HG02870 (cell line): ENCODE measurements around the gene HEBP2.
A peak's percentile ranks its signal among the peaks of the same experiment; 100 is the strongest.

Experiments
- ATAC-seq: cut with Tn5 transposase; IDR thresholded peaks from one replicate; pipeline ENCODE4 v1.9.1; 2021; ENCODE audit warnings: mild to moderate bottlenecking, moderate library complexity; ENCODE audit not compliant: unreplicated experiment

The HEBP2 gene

DNA sequence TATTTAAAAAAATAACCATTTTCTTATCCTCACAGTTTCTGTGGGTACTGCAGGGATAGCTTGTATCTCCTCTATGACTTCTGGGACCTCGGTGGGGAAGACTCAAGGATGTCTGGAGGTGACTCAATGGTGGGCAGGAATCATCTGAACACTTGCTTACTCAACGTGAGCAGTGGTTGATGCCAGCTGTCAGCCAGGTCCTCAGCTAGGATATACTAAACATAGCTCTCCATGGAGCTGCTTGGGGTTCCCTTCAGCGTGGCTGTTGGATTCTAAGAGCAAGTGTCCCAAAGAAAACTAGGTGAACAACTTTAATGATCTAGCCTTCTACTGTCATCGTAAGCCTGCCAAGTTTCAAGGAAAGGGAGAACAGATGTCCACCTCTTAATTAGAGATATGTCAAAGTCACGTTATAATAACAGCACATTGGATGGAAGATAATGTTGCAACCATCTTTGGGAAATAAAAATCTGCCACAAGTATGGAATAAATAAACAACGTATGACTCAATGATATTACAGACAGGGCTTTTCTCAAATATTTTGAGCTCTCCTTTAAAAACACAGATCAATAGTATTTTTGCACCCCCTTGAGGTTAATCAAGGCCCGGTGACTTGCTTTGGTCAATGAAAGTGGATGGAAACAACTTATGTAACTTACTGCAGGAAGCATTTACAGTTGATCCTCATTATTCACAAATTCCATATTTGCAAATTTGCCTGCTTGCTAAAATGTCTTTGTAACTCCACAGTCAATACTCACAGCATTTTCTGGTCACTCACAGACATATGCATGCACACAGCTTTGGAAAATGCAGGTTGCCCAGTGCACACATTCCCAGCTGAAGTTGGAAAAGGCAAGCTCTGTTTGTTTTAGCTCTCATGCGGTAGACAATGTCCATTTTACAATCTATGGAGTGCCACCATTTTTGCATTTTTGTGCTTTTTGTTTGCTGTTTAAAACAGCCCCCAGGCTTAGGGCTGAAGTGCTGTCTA, 6.6 kb upstream of the HEBP2 start:
- ATAC-seq, result no peak

DNA sequence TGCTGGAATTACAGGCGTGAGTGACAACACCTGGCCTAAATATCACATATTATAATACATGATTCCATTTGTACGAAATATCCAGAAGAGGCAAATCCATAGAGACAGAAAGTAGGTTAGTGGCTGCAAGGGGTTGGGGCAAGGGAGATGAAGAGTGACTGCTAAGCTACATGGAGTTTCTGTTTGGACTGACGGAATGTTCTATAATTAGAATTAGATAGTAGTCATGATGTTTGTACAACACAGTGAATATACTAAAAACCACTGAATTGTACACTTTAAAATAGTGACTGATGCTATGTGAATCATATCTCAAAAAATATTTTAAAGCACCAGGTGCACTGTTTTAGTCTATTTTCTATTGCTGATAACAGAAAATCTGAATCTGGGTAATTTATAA, 3.7 kb upstream of the HEBP2 start:
- ATAC-seq, result no peak

DNA sequence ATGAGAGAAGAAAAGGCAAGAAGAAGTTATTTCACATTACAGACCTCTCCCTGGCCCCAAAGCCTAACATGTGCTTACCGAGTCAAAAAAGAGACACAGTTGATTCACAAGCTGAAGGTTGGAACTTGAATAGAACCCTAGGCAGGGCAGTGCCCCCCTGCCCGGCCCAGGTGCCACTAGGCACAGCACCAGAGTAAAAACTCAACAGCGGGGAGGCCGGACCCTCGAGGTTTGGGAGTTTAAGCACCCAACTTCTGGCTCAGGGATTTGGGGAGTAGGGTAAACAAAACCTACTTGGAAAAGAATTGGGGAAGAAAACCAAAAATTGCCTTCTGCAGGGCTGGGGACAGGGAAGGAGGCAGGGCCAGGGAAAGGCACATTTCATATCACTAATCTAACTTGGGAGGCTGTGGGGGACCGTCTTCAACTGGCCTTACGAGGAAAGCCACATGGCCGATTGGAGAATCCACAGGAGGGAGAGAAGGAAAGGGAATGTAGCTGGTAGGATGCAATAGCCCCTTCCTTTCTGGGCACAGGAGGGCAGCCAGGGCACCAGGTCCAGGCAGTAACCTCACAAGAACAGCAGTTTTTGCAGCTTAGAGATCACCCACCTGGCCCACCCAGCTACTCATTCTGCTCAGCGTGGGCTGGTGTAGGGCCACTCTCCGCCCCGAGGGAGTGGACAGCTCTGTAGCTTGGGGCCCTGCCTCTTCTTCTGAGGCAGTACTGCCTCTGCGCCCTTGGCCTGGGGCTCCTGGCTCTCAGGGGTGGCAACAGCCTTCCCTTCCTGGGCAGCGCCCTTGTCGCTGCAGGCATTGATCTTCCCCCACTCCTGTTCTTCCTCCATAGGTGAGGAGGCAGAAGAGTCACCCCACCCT, 1.8 kb upstream of the HEBP2 start:
- ATAC-seq, result no peak

DNA sequence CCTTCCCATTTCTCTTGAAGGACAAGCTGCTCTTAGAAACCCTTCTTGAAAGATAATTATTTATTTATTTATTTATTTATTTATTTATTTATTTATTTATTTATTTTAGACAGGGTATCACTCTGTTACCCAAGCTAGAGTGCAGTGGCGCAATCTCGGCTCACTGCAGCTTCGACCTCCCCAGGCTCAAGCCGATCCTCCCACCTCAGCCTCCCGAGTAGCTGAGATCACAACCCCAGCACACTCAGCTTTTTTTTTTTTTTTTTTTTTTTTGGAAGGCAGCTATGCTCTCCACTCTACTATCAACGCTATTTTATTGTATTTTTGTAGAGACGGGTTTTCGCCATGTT, 1.2 kb upstream of the HEBP2 start:
- ATAC-seq, result no peak

DNA sequence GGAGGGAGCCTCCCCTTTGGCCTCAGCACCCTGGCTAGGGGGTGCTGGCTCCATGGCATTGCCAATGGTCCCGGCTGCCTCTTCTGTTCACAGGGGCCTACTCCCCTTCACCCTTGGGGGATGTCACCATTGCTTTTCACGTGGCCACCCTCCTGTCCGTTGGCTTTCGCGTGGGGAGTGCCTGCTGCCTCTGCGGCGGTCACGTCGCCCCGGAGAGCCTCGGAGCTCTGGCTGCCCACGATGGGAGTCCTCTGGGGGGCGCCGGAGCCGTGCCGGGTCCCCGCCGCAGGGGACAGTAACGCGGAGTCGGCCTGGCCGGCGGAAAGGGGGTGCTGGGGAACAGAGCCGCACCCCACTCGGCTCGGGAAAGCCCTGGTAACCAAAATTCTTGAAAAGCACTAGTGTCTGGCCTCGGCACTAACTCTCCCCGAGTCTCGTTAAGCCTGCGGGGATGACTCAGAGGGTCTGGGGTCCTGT, 661 bp upstream of the HEBP2 start:
- no peak for ATAC-seq

DNA sequence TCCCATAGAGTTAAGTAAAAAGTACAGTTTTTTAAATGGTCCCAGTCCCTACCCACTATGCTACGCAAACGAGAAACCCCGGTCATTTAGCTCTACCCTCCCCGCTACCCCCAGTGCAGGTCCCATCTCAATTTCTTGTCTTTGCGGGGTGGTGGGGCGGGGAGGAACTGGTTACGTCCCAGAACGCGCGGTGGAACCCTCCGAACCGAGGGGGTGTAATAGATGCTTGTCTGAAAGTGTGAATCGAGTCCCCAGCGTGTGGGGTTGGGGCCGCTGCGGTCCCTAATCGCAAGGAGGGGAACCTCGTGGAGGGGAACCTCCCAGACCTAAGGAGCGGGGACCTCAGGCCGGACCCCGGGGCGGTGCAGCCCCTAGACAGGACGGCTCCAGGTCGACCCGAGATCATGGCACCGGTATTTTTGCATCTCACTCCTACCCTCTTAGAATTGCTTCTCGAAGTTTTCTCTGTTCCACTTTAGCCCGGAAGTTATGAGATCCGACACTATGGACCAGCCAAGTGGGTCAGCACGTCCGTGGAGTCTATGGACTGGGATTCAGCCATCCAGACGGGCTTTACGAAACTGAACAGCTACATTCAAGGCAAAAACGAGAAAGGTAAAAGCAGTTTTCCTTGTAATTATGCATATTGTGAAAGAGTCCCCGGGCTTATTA, 779 bp downstream of the HEBP2 start:
- ATAC-seq, result no peak

DNA sequence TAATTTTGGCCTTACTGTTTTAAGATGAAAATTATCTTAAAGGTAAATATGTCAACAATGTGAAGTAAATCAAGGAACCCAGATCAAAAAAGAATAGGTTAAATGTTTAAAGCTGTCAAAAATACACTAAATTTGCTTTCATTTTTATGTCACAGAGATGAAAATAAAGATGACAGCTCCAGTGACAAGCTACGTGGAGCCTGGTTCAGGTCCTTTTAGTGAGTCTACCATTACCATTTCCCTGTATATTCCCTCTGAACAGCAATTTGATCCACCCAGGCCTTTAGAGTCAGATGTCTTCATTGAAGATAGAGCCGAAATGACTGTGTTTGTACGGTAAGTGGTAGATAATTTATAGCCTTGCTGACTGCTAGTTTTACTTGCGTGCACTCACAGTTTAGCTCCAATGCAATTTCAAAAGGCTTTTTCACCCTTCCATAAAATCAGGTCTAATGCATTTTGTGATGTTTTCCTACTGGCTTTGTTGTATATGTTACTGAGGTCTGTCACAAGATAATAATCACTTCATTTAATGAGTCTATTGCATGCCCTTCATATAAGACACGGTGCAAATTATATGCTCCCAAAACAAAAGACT, 1.9 kb downstream of the HEBP2 start:
- ATAC-seq, result no peak

DNA sequence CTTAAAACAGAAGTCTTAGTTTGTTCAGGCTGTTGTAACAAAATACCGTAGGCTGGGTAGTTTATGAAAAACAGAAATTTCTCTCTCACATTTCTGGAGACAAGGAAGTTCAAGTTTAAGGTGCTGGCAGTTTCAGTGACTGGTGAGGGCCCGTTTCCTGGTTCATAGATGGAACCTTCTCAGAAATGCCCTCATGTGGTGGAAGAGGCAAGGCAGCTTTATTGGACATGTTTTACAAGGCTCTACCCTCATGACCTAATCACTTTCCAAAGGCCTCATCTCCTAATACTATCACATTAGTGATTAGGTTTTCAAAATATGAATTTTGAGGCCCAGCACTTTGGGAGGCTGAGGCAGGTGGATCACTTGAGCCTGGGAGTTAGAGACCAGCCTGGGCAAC, 2.4 kb downstream of the HEBP2 start:
- ATAC-seq, result no peak

DNA sequence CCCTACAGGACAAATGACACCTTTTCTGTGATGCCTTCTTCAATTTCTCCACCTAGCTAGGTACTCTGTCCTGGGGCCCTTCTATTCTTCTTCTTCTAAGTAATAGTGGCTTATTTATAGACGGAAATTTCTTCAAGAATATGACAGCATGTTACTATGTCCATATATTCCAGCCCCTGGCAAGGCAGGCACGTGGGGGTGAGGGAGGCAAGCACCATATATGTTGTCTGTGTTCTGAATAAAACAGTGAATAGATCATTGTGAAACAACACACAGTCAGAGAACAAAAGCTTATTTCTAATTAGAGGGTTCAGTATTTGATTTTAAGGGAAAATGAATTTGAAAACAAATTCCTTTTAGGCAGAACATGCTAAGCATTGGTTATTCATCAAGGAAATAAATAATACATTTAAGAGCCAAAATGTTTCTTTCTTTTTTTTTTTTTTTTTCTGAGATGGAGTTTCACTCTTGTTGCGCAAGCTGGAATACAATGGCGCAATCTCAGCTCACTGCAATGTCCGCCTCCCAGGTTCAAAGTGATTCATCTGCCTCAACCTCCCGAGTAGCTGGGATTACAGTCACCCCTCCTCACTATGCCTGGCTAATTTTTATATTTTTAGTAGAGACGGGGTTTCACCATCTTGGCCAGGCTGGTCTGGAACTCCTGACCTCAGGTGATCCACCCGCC, 6.2 kb downstream of the HEBP2 start:
- ATAC-seq, result no peak

DNA sequence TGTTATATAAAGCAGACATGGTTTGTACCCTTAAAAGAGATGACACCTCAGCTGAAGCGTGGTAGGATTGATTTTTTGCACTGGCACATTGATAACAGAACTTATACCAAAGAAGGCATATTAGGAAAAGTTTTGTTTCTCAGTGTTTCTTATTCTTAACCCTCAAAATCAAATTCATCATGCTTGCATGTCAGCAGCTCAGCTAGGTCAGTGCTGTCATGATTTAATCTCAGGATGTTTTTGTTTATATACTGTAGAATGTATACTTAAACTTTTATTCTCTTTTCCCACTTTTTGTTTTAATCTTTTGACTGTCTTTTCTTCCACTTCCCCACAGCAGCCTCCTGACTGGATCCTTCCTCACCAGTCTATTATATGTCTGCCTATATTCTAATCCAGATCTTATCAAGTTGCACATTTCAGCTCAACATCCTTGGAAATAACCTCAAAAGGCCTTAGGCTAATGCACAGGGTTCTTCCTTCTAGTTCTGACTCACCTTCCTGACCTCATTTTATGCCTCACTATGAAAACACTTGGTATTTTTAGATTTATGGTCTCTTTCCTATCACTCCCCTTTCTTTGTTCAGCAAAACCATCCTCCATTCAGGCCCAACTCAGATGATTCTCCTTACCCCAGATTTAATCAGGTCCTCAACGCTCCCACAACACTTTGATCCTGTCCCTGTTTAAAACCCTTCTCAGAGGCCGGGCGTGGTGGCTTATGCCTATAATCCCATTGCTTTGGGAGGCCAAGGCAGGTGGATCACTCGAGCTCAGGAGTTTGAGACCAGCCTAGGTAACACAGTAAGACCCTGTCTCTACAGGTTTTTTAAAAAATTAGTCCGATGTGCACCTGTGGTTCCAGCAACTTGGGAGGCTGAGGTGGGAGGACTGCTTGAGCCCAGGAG, 7.2 kb downstream of the HEBP2 start:
- ATAC-seq, result peak; percentile 73

DNA sequence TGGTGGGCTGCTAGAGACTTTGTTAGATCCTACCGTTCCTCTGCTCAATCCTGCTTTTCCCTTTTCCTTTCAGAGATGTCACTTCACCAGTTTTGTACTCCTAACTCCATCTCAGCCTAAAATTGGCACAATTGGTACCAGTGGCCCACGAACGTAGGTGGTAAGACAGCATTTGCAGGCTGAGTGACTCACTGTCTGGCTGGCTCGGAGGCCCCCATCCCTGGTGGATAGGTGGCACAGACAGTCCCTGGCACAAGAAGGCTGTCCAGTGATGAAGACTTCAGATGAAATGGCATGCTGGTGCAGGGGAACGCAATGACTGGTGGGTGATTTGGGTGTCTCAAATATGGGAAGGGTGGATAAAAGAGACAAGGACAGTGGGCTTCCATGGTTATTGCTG, 11.1 kb downstream of the HEBP2 start:
- ATAC-seq, result no peak

DNA sequence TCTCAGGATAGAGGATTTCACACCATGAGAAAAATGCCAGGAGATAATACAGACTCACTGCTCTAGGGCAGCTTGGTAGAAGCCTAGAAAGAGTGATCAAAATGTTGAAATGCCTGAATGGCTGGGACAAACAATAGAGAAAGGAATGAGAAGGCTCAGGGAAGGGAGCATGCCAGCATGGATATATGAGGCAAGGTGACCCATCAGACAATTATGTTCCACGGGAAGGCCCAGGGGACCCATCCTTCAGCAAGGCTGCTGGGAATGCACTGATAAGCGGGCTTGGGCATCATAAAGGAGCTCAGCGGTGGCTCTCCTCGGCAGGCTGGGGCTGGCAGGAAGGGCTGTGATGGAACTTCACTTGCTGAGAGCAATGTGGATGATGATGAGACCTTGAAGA, 12.2 kb downstream of the HEBP2 start:
- ATAC-seq, result no peak

DNA sequence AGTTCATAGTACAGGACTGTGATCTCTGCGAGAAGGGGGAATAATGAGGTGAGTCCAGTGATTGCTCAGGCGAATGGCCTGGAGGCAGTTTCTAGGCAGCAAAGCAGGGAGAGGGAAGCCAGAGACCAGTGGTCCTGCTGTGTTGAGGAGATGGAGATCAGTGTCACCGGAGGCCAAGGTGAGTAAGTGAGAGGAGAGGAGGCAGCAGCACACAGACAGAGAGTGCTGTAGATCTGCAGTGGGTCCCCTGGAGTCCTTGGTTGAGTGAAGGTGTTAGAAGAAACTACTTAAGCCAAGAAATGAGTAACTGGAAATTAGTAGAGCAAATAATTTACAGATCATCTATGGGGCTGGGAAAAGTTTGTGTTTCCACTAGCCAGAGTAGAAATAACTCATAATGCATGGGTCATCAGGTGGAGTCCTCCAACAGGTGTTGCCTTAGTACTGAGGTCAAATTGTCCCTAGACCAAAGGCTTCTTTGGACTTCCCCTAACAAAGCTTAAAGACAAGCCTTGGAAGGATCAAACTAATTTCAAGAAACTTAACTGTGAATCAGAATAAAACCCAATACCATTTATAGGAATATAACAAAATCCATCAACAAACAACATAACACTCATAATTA, 13.6 kb downstream of the HEBP2 start:
- ATAC-seq, result no peak

DNA sequence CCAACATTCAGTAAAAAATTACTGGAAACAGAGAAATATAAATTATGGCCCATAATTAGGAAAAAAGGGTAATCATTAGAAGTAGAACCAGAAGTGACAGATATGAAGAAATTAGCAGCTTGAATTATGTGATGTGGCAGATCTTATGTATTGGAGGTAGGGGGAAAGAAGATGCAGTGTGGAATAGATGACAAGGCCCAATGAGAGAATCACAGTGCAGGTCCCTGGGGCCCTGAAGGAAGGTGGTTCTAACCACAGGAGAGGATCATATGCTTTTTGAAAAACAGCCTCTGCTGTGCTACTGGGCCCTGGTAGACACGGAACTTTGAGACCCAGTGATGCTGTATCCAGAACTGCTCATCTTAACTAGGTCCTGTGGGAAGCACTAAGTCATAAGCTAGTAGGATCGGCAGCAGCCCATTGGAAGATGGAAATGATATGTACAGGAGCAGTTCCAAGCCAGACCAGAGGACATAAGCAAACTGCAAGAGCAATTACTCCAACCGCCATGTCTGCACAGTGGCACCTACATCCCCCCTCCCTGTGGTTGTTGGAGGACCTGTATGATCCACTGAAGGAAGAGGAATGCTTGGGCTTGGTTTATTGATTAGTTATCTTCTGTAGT, 14.2 kb downstream of the HEBP2 start:
- ATAC-seq, result no peak

DNA sequence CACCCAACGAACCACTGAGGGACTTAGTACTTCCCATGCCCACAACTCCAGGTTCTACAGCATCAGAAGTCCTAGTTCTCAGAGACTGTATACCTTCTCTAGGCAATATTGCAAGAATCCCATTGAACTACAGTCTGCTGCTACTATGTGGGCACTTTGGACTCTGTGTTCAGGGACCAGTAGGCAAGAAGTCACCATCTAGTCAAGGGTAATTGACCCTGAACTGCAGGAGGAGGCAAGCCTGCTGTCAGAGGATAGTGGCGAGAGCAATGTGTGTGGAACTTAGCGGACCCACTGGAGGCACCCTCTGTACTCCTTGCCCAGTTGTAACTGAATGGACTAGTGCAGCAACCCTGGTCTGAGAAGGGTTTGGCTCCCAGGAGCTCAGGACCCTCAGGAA, 15.7 kb downstream of the HEBP2 start:
- ATAC-seq, result no peak

DNA sequence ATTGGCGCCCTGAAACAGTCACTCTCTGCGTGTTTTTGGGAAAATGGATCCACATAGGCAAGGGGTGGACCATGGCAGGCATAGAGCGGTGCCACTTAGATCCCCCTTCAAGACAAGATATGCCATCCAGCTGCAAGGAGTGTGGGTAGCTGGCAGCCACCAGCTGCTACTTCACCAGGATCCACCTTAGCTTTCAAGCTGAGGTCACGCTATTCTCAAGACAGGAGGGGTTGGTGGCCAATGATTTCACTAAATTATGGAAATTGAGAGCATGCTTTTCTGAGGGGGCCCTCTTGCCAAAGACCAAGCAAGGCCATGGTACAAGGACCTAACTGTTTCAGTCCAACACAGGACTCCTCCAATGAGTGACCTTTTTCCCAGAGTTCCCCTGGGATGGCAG, 16.3 kb downstream of the HEBP2 start:
- no peak for ATAC-seq

DNA sequence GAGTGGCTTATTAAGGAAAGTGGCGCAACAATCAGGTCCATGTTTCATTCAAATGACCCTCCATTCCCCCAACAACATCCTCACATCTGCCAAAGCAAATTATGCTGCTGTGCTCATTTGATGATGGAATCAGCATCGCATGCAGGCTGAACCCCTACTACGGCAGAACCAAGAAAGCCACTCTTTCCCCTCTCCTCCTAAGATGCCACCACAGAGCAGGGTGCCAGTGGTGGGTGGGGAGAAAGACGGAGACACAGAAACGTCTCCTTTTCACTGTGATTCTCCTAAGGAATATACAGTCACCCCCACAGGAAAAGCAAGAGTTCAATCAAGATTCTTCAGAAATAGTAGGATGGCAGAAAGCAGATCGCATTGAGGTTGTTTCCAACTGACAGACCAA, 17.1 kb downstream of the HEBP2 start:
- ATAC-seq, result no peak

DNA sequence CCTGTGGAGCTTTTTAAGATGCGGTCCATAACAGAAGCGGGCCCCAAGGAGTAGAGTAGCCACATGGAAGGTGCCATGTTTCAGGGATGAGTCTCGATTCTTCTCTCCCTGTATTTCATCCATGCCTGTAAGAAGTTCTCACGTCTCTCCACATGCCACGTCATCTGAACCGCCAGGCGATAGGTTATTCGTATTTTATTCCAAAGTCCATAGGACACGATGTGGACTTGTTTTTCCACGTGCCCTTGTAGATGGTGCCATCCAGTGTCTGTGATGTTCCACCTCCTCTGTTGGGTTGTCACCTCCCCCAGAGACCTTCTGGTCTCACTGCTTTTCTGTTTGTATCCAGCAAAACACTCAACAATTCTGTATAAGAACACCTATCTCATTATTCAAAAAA, 17.6 kb downstream of the HEBP2 start:
- ATAC-seq, result no peak
